NCI-H146 (cell line): ENCODE results near the gene KDM4E.

ENCODE experiments used
- DNase-seq: peaks from one replicate; lab custom pipeline; 2025; lab: John Stamatoyannopoulos, UW

Gene KDM4E

DNA sequence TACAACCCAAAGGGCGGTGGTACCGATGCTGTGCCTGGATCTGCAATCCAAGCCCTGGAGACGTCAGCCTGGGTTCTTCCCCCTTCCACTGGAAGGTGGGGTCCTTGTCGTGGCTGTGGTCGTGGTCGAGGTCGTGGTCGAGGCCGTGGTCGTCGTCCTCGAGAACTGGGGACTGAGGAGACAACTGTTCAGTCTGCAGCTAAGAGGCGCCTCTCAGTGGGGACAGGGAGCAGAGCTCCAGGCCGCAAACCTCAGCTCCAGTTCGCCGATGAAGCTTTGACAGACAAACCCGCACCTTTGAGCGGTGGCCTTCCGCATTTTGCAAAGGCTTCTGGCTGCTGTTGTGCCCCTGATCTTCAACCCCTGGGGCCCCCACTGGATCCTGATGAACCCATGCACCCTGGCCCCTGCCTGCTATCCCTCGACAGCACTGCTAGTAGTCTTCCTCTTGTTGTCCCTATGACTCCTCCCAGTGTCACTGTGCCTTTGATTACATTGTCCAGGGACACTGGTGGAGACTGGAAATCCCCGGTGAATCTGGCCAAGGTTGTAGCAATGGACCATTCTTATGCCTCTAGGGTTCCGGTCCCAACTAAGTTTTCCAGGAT is 25.6 kb downstream of the KDM4E start:
- no peak for DNase-seq

DNA sequence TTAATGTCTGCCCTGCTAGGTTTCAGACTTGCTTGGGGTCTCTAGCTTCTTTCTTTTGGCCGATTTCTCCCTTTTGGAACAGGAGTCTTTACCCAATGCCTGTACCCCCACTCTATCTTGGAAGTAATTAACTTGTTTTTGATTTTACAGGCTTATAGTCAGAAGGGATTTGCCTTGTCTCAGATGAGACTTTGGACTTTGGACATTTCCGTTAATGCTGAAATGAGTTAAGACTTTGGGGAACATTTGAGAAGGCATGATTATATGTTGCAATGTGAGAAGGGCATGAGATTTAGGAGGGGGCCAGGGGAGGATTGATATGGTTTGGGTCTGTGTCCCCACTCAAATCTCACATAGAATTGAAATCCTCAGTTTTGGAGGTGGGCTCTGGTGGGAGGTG is 29.3 kb downstream of the KDM4E start:
- DNase-seq = no peak

DNA sequence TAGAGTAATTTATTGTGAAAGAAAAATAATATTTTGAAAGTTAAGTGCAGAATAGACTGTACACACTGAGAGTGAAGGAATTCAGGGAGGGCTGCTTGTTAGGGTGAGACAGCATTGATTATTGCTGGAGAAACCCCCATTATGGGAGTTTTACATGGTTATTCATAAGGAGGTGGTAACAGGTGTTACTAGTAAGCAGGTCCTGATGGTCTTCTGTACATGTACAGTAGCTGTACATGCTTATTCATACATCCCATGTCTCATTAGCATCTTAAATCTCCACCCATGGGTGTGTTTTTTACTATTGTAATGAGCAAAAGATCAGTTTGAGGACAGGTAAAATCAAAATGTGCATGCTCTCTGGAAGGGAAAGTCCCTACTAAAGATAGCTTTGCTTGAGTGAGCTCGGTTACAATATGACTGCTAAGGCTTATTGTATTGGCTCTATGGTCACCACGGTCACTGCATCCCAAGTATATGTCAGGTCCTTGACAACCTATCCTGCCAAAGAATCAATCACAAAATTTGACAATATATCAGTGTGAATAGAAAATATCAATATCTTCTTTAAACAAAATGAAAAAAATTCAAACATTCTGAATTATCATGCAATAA is 30.3 kb downstream of the KDM4E start:
- no peak for DNase-seq

DNA sequence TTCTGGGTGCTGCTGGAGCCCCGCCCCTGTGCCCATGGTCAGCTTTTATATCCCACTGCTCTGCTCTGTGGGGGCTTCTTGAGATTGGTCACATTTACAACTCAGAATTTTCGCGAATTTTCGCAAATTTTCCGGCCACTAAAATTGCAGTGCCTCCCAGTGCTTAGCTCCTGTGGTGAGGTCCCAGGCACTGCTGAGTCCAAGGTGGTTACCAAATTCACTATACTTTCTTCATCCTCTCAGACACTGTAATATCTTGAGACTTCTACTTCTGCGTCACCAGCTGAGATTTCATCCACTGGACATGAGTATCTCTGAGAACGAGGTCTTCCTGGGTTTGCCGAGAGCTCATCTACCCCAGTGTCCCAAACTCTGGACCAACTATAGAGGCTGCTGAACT is 32.9 kb downstream of the KDM4E start:
- DNase-seq = no peak

DNA sequence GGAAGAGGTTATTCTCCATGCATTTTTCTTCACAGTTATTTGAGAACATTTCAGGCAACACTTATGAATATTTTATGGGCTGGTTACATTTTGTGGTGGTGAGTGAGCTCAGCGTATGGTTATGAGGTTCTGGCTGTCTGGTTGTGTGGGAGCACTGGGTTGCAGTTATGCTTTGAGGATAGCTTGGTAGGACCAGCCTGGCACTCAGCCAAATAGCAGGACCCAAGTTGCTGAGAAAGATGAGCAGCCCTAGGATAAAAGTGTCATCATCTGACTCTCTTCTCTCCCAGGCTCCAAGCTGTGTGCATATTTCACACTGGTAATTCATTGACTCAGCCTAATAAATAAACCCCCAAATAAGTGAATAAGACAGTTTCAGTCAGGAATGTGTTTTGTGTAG is 33.6 kb downstream of the KDM4E start:
- DNase-seq = no peak

DNA sequence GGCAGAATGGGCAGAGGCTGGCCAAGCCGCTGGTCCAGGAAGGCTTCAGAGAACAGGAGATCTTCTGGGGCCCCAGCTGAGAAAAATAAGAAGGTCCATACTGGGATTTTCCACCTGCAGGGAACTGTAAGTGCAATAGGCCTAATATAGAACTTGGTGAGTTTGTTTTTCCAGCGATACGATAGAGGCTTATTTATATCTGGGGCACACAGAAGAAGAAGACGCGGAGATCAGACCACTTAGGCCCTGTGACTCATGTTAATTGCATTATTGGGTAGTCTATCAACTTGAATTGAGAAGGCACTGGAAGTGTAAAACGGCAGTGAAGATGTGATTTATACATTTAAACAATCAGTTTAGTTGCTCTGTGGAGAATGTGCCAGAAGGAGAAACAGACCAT is 34.0 kb downstream of the KDM4E start:
- no peak for DNase-seq

DNA sequence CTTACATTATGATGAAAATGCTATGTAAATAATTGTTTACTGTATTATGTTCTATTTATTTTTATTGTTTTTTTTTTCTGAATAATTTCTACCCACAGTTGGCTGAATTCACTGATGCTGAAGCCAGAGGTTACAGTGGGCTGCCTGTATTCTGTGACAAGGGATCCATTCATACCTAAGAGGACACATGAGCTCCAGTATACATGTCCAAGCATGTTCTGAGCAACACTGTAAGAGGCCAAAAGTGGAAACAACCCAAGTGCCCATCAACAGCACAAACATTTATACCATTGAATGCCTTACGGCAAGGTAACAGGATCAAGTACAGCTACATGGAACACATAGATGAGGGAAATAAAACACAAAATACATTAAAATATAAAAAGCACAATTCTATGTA is 40.3 kb downstream of the KDM4E start:
- no peak for DNase-seq

DNA sequence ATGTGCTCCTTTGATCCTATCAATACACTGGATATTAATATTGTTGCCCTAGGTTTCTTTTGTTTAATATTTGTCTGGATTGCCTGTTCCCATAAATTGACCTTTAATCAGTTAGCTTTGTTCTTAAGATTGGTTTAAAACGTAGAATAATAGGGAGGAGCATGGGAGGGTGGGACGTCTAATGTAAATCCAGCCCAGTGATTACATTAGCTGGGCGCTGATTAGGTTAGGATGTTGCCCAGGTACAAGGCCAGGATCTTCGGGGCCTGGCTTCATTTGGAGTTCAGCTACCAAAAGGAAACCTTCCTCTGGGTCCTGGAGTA is 41.6 kb downstream of the KDM4E start, which contains the start of gene SRSF8:
Gene SRSF8, plus strand, starts transcription at position 204 of the 323 bp plus-strand sequence. CDS start 308 bp downstream, outside the sequence.
- no peak for DNase-seq

DNA sequence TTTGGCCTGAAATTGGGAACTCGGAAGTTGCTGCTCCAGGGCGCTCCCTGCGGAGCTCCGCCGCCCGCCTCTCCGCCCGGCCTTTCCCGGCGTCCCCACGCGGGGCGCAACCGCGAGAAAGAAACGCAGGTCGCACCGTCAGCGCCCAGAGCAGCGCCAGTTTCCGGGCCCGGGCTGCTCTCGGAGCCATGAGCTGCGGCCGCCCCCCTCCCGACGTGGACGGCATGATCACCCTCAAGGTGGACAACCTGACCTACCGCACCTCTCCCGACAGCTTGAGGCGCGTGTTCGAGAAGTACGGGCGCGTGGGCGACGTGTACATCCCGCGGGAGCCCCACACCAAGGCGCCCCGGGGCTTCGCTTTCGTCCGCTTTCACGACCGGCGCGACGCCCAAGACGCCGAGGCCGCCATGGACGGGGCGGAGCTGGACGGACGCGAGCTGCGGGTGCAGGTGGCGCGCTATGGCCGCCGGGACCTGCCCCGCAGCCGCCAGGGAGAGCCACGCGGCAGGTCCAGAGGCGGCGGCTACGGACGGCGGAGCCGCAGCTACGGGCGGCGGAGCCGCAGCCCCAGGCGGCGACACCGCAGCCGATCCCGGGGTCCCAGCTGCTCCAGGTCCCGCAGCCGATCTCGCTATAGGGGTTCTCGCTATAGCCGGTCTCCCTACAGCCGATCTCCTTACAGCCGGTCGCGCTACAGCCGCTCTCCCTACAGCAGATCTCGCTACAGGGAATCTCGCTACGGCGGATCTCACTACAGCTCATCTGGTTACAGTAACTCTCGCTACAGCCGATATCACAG is 42.2 kb downstream of the KDM4E start:
- DNase-seq = peak; percentile 68

DNA sequence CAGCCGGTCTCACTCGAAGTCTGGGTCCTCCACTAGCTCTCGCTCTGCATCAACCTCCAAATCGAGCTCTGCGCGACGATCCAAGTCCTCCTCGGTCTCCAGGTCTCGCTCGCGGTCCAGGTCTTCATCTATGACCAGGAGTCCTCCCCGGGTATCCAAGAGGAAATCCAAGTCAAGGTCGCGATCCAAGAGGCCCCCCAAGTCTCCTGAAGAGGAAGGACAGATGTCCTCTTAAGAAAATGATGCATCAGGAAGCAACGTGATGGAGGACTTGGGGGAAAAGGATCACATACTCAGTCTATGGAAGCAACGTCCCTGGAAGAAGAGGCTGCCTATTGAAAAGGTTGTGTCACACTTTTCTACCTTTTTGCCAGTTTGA is 42.8 kb downstream of the KDM4E start:
- no peak for DNase-seq

DNA sequence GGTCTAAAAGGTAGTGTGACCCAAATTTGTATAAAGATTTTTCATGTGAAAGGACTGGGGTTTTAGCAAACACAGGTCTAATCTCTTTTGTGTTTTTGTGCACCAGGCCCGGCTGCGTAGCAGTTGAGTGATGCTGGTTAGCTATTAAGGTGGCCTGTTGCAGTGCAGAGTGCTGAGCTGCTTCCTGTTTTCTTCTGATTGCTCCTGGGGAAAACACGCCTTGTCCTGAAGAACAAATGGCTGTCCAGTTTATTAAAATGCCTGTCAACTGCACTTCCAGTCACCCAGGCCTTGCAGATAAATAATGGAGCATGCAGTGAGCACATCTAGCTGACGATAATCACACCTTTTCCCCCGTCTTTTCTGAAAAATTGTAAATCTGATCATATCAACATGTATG is 43.5 kb downstream of the KDM4E start:
- DNase-seq = peak; percentile 28

DNA sequence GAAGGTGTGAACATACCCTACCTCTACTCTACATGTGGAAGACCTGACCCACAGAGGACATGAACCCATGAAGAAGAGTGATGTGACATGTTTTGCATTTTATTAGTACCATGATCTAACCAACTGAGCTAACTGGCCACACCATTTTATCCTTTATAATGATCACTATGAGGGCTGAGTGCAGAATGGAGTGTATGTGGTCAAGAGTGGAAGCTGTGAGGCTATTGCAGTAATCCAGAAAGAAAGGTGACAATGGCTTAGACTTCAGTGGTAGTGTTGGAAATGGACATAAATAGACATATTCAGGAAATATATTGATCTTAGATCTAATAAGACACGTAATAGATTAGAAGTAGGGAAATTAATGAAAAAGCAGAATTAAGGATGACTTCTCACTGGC is 45.4 kb downstream of the KDM4E start:
- no peak for DNase-seq

DNA sequence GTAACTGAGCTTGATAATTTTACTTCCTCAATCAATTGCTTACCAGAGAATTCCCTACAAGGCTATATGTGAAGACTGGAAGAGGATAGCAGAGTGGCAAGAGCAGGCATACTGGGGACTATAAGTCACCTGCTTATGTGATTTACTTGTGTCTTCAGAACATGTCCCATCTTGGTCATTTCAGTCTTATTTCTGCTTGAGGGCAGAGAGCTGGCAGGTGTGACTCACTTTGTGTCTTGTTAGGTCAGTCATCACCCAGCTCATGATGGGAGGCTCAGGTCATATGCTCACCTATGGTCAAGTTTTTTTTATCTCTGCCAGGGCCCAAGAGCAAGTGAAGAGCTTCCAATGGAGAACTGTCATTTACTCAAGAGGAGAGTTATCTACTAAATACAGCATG is 47.9 kb downstream of the KDM4E start:
- DNase-seq = no peak

DNA sequence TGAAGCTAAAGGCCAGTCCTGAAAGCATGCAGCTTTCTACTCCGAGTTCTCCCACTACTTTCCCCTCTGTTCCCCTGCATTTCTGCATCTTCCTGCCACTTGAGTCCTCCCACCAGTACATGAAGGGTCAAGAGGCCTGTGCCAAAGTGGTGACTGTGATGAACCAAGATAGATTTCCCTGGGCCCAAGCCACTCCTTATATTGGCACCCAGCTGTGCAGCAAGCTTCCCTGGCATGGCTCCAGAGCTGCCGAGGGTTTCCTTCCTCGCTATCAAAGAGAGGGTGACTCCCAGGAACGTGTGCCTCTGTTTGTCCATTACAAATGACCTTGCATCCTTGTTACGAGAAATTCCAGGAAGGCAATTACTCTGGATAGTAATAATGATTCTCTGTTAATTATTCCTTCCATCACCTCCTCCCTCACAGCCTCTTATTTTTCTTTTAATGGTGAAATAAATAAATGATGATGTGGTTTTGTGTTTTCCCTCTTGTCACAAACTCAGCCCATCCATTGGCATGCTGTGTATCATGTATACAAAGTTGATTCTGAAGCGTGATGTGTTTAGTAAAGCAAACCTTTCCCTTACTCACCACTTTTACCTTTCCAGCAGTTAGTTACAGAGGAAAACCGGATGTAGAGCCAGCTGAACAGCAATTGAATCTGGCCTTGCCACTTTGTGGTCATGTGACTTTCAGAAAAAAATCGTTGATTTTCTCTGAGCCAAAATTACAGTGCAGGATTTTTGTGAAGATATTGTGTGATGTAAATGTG is 49.9 kb downstream of the KDM4E start:
- no peak for DNase-seq

DNA sequence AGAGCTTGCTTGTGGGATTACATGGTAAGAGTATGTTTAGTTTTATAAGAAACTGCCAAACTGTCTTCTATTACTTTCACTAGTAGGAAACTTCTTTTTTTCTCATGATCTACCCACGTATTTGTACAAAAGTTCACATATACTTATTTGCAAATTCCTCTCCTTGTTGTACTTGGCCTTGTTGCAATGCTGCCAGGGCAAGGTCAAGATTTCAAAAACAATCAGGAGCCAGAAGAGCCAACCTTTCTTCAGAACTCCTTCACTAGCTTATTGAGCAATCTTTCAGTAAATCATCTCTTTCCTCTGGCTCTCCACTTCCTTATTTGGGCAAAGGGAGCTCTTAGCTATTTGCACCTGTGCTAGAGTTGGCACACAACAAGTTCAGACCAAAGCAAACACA is 51.4 kb downstream of the KDM4E start:
- no peak for DNase-seq

DNA sequence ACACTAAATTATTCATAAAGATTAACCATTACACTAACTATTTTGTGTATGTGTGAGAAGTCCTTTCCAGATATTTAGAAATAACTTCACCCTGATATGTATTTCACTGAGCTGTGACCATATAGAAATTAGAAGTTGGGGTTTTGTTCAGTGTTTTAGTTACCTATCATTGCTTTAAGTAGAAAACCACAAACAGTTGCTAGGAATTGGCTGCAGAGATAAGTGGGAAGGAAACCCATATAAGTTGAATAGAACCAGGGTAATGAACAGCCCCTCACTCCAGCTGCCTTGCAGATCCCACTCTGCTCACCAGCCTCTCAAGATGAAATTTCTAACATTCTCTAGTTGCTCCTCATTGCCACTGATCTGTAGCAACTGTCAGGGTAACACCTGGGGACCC is 51.9 kb downstream of the KDM4E start:
- no peak for DNase-seq
